GM18951 (cell line): ENCODE data around the gene NKX2-2.

Experiments
- POLR2A ChIP-seq: IDR thresholded peaks from 4 replicates; pipeline ENCODE4 v1.6.1; 2011; ENCODE audit warnings: mild to moderate bottlenecking; ENCODE audit not compliant: insufficient read length, insufficient read depth; ENCODE audit errors: extremely low read depth
- in situ Hi-C: fragments of 300-500 bp; cut with MboI; formaldehyde crosslinking; loops from one replicate; pipeline ENCODE4 v1.12.0; 2022; ENCODE audit warnings: low sequenced_read_pairs, mixed read lengths, inconsistent platforms; ENCODE audit not compliant: unreplicated experiment

Gene NKX2-2

DNA sequence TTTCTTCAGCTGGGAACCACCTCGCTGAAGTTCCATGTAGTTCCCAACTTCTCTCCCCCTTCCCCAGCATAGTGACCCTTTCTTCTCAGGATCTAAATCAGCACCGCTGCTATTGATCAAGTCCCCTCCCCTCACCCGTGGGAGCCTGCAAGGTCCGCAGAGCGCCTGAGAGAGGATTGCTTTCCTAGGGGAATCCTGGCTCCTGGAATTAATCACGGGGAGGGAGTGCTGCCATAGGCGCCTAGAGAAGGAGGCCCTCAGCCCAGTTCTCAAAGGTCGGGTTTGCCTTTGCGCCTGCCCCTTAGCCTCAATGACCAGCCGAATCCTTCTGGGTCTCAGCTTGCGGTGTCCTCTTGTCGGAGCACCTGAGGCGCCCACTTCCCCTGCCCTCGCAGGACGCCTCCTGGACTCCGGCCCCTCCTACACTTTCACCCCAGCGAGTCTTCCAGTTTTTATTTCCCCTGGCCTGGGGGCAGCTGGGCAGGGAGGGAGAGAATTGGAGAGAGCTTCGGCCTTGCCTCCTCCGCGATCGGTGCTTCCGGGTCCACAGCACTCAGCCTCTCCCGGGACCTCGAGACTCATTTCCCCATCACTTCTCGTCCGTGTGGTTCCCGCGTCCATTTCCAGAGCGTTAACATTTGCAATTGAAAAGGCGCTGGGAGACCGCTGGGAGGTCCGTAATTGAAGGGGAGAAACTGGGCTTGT lies 3.1 kb upstream of the NKX2-2 start:
- in situ Hi-C loops, result no loop called here
- no peak for TF ChIP-seq POLR2A

GRCh38 chr20:21516180-21516567 lies 2.3 kb upstream of the NKX2-2 start:
- no peak for TF ChIP-seq POLR2A
- in situ Hi-C loops, result no loop called here

GRCh38 chr20:21515300-21516179 lies 1.7 kb upstream of the NKX2-2 start:
- in situ Hi-C loops, result no loop called here

DNA sequence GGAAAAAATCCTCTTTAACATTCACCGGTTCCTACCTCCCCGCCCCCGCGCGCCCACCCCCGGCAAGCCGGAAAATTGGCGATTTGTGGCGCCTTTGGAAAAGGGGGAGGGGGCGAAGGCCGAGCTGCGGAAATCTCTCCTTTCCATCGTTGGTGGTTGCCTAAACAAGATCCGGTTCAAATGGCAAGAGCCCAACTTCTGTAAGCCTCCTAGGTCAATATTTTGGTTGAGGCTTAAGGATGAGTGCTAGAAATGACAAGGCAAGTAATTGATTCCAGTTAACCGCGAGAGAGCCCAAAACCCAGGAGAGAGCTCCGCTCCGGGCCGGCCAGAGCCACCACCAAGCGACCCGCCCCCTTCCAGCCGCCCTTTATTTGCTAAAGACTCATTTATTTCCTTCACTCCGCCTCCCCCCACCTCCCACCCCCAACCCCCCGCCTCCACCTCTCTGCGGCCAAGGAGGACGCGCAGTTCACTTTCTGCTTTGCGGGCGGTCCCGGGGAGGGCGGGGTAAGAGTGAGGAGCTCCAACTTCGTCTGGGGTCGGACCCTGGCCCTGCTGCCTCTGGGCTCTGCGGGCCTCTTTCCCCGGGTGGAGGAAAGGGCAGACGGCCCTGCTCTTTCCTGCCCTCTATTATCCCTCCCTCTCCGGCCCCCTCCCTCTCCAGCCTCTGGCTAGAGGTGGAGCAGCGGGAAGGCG lies 838 bp upstream of the NKX2-2 start:
- TF ChIP-seq POLR2A, result no peak
- in situ Hi-C loops, result no loop called here

More at GRCh38 chr20:21515300-21516179, 1.7 kb upstream of the NKX2-2 start:
- TF ChIP-seq POLR2A, result no peak

GRCh38 chr20:21513181-21513663 lies 642 bp downstream of the NKX2-2 start:
- TF ChIP-seq POLR2A, result no peak
- in situ Hi-C loops, result no loop called here

GRCh38 chr20:21512634-21513180 lies 1.2 kb downstream of the NKX2-2 start:
- in situ Hi-C loops, result no loop called here
- TF ChIP-seq POLR2A, result no peak

DNA sequence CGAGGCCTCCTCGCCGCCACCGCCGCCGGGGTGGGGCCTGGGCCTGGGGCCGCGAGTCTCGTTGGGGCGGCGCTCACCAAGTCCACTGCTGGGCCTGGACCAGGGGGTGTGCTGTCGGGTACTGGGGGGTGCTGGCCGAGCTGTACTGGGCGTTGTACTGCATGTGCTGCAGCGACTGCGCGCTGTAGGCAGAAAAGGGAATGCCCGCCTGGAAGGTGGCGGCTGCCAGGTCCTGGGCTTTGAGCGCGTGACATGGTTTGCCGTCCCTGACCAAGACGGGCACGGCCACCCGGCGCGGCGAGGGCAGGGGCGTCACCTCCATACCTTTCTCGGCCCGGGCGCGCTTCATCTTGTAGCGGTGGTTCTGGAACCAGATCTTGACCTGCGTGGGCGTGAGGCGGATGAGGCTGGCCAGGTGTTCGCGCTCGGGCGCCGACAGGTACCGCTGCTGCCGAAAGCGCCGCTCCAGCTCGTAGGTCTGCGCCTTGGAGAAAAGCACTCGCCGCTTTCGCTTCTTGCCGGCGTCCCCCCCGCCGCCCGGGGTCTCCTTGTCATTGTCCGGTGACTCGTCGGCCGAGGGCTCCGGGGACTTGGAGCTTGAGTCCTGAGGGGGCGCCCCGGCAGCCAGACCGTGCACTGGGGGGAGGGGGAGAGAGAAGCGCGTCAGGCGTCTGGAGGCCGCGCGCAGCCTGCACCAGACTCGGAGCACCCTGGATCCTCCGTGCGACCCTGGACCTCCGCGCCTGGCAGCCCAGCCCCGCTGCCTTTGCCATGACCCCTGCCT lies 1.8 kb downstream of the NKX2-2 start:
- in situ Hi-C loops, result no loop called here
- TF ChIP-seq POLR2A, result no peak

- in situ Hi-C loops, result no loop called here
- TF ChIP-seq POLR2A, result no peak
Observed at GRCh38 chr20:21511485-21511849, 2.4 kb downstream of the NKX2-2 start.

DNA sequence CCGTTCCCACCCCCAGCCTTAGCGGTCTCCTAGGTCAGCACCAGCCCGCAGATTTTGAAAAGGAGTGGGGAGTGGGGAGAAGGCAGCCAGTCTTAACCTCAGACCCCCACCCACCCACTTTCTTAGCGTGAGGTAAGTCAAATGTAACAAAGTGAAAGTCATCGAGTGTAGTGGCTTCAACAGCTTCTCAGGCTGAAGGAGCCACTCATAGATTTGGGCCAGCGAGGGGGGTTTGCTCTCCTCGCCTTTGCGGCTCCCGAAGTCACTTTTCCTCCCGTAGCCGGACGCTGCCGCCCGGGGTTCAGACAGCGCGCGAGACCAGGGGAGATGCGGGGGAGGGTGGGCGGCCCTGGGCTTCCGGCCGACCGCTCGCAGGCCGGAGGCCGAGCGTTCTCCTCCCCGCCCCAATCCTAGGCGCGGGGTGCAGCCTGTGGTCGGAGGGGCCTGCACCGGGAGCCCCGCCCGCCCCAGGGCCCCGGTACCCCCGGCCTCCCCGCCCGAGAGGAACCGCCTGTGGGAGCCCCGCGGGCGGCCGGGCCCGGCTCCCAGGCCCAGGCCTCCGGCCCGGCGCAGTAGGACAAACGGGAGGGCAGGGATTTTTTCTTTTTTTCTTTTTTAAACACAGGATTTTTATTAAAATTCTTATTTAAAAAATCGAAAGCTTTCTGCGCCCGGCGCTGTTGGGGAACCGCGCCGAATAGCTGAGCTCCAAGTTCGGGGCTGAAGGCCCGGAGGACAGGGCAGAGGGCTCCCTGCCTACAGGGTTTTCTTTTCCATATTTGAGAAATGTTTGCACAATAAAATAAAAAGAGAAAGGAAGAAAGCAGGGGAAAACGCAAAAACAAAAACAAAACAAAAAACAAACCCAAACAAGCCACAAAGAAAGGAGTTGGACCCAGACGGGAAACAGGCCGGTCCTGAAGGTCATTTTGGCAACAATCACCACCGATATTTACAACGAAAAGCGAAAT lies 3.2 kb downstream of the NKX2-2 start:
- no peak for TF ChIP-seq POLR2A
- in situ Hi-C loops, result no loop called here

- in situ Hi-C loops, result loop anchor here (10.0 kb wide), 2 partner anchors 645 to 675 kb away; no protein-coding TSS in a partner anchor
- no peak for TF ChIP-seq POLR2A
Observed at GRCh38 chr20:21509597-21510371, 4.1 kb downstream of the NKX2-2 start.
